PC-9 (cell line): ENCODE measurements around the gene TRPV5. TPM values are rescaled to one million over a fixed set of nuclear protein-coding genes. Genes with fewer than 3 reads are reported as not detected.

Experiments used
- BruUV-seq: library from RNA; stranded (reverse); fragments of 400-500 nt; replicated peaks from 2 replicates; lab custom pipeline; 2021; lab: Mats Ljungman, UMichigan
- CTCF ChIA-PET: fragments of 300-600 bp; sonication (Branson Sonifier 250); formaldehyde crosslinking; loops from one replicate; lab custom pipeline; 2022; ENCODE audit warnings: antibody characterized with exemption; lab: Charles Lee
- POLR2A ChIA-PET: fragments of 300-600 bp; sonication (Branson Sonifier 250); formaldehyde crosslinking; loops from one replicate; lab custom pipeline; 2022; ENCODE audit warnings: antibody characterized with exemption; ENCODE audit not compliant: unreplicated experiment; lab: Charles Lee
- DNase-seq, 2 experiments: peaks; one replicate each; pipeline versions ENCODE4 v3.0.0 to v3.0.0-alpha.2; 2015 to 2022; ENCODE audit warnings: mixed read lengths in 1 of 2
- H2AFZ ChIP-seq: fragments of 200-600 bp; sonication (generic); 2 replicates; pipeline ENCODE4 v1.8.1; 2017; ENCODE audit warnings: antibody characterized with exemption
- H3F3A ChIP-seq: fragments of 200-600 bp; sonication (generic); 2 replicates; pipeline ENCODE4 v1.8.1; 2017; ENCODE audit warnings: antibody characterized with exemption, mild to moderate bottlenecking, low read depth; ENCODE audit not compliant: insufficient read depth
- H3K27ac ChIP-seq: fragments of 200-600 bp; sonication (generic); 2 replicates; pipeline ENCODE4 v1.6.1; 2016; ENCODE audit warnings: mixed run types
- H3K27me3 ChIP-seq: fragments of 200-600 bp; sonication (generic); 2 replicates; pipeline ENCODE4 v1.6.1; 2016; ENCODE audit warnings: low read depth, mixed run types; ENCODE audit not compliant: insufficient read depth
- H3K36me3 ChIP-seq: fragments of 200-600 bp; sonication (generic); 2 replicates; pipeline ENCODE4 v1.6.1; 2016; ENCODE audit warnings: low read depth, mixed run types
- H3K4me1 ChIP-seq: fragments of 200-600 bp; sonication (generic); replicated peaks from 2 replicates; pipeline ENCODE4 v1.6.1; 2016; ENCODE audit warnings: mixed run types; ENCODE audit not compliant: insufficient read depth
- H3K4me2 ChIP-seq: fragments of 200-600 bp; sonication (generic); 2 replicates; pipeline ENCODE4 v1.6.1; 2017; ENCODE audit warnings: mixed run types
- H3K4me3 ChIP-seq: fragments of 200-600 bp; sonication (generic); 2 replicates; pipeline ENCODE4 v1.6.1; 2016; ENCODE audit warnings: mixed run types
- H3K79me2 ChIP-seq: fragments of 200-600 bp; sonication (generic); 2 replicates; pipeline ENCODE4 v1.6.1; 2017; ENCODE audit warnings: low read depth, mixed run types
- H3K9me2 ChIP-seq: fragments of 200-600 bp; sonication (generic); 2 replicates; pipeline ENCODE4 v1.8.1; 2017; ENCODE audit warnings: mild to moderate bottlenecking; ENCODE audit not compliant: insufficient read depth
- H3K9me3 ChIP-seq: fragments of 200-600 bp; sonication (generic); 2 replicates; pipeline ENCODE4 v1.8.1; 2016; ENCODE audit warnings: low read depth; ENCODE audit not compliant: insufficient read depth
- H4K20me1 ChIP-seq: fragments of 200-600 bp; sonication (generic); 2 replicates; pipeline ENCODE4 v1.8.1; 2017; ENCODE audit not compliant: insufficient read depth
- EZH2 ChIP-seq: fragments of 200-600 bp; sonication (generic); IDR thresholded peaks from 2 replicates; pipeline ENCODE4 v1.8.0; 2017; ENCODE audit warnings: antibody characterized with exemption, low read depth
- intact Hi-C: fragments of 100-400 bp; cut with micrococcal nuclease; formaldehyde crosslinking; loops from one replicate; pipeline ENCODE4 v1.10.0; 2022; ENCODE audit not compliant: unreplicated experiment
- total RNA-seq: library from RNA; stranded (reverse); gene quantifications from 2 replicates; pipeline ENCODE4 v1.2.3, GENCODE V29; 2021
- TF ChIP-seq, protein P1 (sequence below): fragments of 200-600 bp; sonication (generic); conservative IDR thresholded peaks from 2 replicates; pipeline ENCODE4 v1.6.1; 2017; ENCODE audit warnings: mixed run types, antibody characterized with exemption, mild to moderate bottlenecking, moderate library complexity

TRPV5 gene
- total RNA-seq, 1 experiment from 2014 or later, result not detected

DNA sequence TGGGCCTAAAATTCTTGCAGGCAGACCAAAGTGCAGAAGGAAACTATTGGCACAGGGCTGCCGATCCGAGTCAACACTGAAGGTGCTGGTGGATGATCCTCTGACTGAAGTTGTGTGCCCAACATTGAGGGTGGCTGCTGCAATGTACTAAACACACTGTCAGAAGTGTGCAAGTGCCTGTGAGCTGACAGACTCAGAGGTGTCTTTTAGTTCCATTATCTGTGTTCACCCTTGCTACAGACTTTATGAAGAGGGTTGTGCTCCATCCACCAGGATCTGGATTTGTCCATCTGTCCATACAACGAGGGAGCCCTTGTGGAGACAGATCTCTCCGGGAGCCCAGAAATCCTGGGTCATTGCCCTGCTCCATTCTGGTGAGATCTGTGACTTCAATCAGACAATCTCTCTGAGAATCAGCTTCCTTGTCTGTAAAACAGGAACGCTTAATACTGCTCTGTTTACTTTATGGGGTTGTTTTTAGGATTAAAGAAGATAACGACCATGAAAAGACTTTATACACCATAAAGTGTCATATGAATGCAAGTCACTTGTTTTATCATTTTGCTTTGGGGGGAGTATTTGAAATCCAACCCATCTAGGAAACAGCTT lies 38.5 kb downstream of the TRPV5 start:
- Histone ChIP-seq H3K9me2 (no peaks in the 10 kb centered on the region), H3K4me2 (no peak overlapping the region), H2AFZ (no peak overlapping the region), H3K27me3 (no peaks in the 10 kb centered on the region), H3K79me2 (no peaks in the 10 kb centered on the region), H3K4me1 (peaks cover 28% of the 10 kb centered on the region), H3K4me3 (no peak overlapping the region), H3K36me3 (no peaks in the 10 kb centered on the region), H3F3A (peaks cover 4% of the 10 kb centered on the region; the same call in 1 of the 2 replicates), H4K20me1 (no peaks in the 10 kb centered on the region), H3K27ac (no peak overlapping the region), H3K9me3 (no peaks in the 10 kb centered on the region)
- ChIA-PET CTCF (interaction anchor here (0.7 to 1.6 kb wide), 2 partner anchors 14 to 39 kb away, joined by 4 read pairs; no protein-coding TSS in a partner anchor), POLR2A (no interaction called here)
- BruUV-seq, result no TSS peak
- intact Hi-C loops, result no loop called here
- no peak for DNase-seq
- TF ChIP-seq, protein P1, sequence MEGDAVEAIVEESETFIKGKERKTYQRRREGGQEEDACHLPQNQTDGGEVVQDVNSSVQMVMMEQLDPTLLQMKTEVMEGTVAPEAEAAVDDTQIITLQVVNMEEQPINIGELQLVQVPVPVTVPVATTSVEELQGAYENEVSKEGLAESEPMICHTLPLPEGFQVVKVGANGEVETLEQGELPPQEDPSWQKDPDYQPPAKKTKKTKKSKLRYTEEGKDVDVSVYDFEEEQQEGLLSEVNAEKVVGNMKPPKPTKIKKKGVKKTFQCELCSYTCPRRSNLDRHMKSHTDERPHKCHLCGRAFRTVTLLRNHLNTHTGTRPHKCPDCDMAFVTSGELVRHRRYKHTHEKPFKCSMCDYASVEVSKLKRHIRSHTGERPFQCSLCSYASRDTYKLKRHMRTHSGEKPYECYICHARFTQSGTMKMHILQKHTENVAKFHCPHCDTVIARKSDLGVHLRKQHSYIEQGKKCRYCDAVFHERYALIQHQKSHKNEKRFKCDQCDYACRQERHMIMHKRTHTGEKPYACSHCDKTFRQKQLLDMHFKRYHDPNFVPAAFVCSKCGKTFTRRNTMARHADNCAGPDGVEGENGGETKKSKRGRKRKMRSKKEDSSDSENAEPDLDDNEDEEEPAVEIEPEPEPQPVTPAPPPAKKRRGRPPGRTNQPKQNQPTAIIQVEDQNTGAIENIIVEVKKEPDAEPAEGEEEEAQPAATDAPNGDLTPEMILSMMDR, result no peak
- TF ChIP-seq EZH2, result no peak

DNA sequence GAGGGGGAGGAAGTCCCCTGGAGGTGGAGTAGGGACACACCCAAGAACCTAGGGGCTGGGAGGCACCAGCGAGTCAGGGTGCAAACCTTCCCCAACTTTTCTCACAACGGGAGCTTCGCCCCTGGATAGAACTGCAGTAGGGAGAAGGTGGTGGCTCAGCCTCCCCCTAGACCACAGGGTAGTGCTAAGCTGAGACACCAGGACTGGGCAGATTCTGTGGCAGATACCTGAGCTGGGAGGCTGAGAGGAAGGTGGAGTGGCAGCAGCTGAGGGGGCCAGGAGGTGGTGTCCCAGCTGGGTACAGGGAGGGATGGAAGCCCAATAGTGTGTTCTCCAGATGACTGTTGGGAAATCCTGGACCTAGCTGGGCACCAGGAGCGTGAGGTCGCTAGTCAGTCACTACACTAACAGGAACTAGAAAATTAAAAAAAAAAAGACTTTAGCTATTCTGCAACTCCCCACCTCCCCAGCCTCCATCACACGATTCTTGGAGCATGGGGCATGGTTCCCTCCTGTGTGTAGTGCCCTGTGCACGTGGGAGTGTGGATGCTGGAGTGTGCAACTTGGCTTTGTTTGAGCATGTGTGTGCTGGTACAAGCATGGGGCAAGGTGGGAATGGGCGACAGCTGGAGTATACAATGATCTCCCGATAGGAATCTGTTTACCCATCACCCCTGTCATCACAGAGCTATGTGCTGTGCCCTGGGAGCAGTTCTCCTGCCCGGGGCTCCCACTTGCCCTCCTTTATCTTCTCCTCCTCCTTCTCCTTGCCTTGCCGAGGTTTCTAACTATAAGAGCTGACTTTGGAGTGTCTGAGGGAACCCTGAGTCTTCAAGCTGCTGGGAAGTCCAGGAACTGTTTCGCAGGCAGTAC lies 39.2 kb downstream of the TRPV5 start:
- Histone ChIP-seq H2AFZ (no peak overlapping the region), H3K4me1 (peaks cover 25% of the 10 kb centered on the region), H3K4me2 (no peak overlapping the region), H4K20me1 (no peaks in the 10 kb centered on the region), H3K36me3 (no peaks in the 10 kb centered on the region), H3K27me3 (no peaks in the 10 kb centered on the region), H3K9me2 (no peaks in the 10 kb centered on the region), H3K9me3 (no peaks in the 10 kb centered on the region), H3K79me2 (no peaks in the 10 kb centered on the region), H3K27ac (no peak overlapping the region), H3F3A (peaks cover 4% of the 10 kb centered on the region; the same call in 1 of the 2 replicates), H3K4me3 (no peak overlapping the region)
- ChIA-PET CTCF (interaction anchor here (0.7 to 1.6 kb wide), 3 partner anchors 9 to 38 kb away, joined by 4 to 6 read pairs (median 4); partner anchors contain the start of gene TRPV6), POLR2A (interaction anchor here (0.5 kb wide), 1 partner anchor 560 kb away, joined by 3 read pairs; no protein-coding TSS in a partner anchor)
- TF ChIP-seq, protein P1, result no peak
- no peak for TF ChIP-seq EZH2
- DNase-seq, result no peak
- BruUV-seq, result no TSS peak
- intact Hi-C loops, result no loop called here

DNA sequence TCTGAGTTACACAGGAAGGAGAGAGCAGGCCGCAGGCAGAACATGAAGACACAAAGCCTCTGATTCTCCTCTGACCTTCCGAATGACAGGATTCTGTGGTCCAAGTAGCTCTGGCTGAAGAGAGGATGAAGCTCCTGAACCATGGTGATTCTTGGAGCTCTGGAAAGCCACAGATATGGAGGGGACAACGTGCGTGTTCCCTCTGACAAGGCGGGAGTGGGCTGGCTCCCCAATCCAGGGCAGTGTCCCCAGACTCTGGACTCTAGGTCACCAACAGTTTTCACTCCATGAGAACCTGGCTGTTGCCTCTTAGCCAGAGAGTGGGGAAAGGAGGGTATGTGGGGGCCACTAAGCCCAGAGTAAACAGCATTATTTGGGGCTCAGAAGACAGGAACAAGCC lies 40.6 kb downstream of the TRPV5 start:
- no peak for DNase-seq
- CTCF ChIA-PET, result interaction anchor here (0.6 kb wide), 1 partner anchor 17 kb away, joined by 3 read pairs; no protein-coding TSS in a partner anchor
- H4K20me1 ChIP-seq, result no peaks in the 10 kb centered on the region

More for the DNA sequence above, 40.6 kb downstream of the TRPV5 start:
- Histone ChIP-seq H3F3A (no peaks in the 10 kb centered on the region), H3K4me2 (no peak overlapping the region), H3K27me3 (no peaks in the 10 kb centered on the region), H3K36me3 (no peaks in the 10 kb centered on the region), H3K79me2 (no peaks in the 10 kb centered on the region), H3K4me3 (no peak overlapping the region), H3K9me2 (no peaks in the 10 kb centered on the region), H2AFZ (no peak overlapping the region), H3K27ac (no peak overlapping the region), H3K9me3 (no peaks in the 10 kb centered on the region), H3K4me1 (peaks cover 20% of the 10 kb centered on the region)
- intact Hi-C loops, result no loop called here
- TF ChIP-seq, protein P1, result no peak
- TF ChIP-seq EZH2, result no peak
- POLR2A ChIA-PET, result no interaction called here
- no TSS peak for BruUV-seq
